NCI-H748 (cell line): ENCODE data around the gene SMC1A.
"Not testable (repeated sequence)": the region's sequence is repeated elsewhere in the genome, so short reads cannot be mapped to it uniquely, and the experiment has no call there.

Source experiments
- DNase-seq: peaks from one replicate; lab custom pipeline; 2025; ENCODE audit not compliant: unreplicated experiment; lab: John Stamatoyannopoulos, UW

SMC1A gene

DNA sequence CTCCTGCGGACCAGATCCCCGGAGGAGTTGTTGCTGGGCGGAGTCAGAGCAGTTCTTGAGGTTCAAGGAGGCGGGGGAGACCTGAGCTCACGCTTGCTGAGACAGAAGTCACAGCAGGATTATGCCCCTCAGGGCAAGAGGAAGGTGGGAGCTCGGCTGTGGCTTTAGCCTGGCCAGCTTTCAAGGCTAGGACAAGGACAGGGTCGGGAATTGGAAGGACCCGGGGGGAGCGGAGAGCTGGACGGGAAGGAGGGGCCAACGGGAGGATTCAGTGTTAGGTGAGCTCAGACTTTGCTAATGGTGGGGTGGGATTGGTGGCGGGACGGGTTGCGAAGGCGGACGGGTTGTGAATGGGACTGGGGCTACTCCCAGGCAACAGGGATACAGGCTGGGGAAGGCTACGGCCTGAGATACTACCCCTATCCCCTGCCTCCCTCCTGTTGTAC lies 430 bp upstream of the SMC1A start, which contains the start of gene RIBC1:
RIBC1 (plus strand) TSS at position 13 of the 446 bp plus-strand sequence. CDS start 3,404 bp downstream, outside the sequence.
- peak; percentile 76 for DNase-seq

DNA sequence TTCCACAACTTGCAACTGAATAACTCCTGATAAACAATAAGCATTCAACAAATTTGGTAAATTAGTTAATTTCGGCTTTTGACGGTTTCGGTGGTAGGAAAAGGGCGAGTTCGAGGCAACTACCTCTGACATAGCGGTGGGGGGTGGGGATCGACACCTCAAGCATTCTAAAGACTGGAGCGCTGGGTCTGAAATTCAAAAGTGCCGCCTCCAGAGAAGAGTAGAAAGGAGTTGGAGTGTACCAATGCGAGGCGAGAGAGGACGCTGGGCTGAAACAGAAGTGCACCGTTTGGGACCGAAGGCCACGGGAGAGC lies 725 bp downstream of the SMC1A start:
- DNase-seq: no peak

- DNase-seq: no peak
Observed at GRCh38 chrX:53421125-53421524, 1.3 kb downstream of the SMC1A start.

DNA sequence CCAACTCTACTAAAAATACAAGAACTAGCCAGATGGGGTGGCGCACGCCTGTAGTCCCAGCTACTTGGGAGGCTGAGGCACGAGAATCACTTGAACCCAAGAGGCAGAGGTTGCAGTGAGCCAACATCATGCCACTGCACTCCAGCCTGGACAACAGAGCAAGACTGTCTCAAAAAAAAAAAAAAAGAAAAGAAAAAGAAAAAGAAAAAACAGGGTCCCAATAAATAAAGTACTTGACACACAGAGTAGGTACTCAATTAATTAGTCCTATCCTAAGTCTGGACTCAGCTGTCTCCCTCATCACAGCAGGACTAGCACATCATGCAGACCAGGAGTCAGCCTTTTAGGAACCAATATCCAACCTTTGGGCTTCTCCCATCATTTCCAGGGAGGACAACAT lies 2.1 kb downstream of the SMC1A start:
- DNase-seq: not testable (repeated sequence)

- no peak for DNase-seq
Observed at GRCh38 chrX:53412446-53412845, 10.0 kb downstream of the SMC1A start.

DNA sequence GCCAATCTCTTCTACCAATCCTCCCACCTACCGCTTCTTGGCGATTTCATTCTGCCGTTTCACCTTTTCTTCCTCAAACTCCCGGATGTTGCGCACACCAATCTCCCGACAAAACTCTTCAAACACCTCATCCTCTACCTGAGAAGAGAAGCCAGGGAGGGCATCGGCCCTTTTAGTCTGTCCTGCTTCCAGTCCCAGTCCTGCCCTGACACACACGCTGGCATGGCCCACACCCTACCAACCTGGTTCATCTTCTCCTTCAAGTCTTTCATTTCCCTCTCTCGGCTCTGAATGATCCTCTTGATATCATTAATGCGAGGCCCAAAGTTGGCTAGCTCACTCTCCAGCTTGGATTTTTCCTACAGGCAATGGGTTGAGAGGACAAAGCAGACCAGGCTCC lies 18.9 kb downstream of the SMC1A start:
- DNase-seq: no peak

DNA sequence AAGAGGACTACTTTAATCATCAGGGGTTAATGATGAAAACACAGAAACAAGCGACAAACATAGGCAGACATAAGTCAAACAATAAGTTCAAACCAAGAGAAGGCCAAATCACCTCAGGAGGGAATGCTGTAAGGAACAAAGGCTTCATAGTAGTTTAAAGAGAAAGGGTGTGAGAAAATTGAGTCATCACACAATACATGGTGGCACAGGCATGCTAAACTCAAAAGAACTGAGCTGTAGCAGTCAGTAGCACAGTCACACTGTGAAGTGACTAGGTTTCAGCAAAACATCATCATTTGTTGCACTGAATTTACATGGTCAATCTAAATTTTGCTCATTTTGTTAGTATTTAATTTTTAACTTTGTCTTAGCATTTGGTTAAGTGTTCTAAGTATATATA lies 24.2 kb downstream of the SMC1A start:
- no peak for DNase-seq

- no peak for DNase-seq
Observed at GRCh38 chrX:53395605-53396298, 26.7 kb downstream of the SMC1A start.

DNA sequence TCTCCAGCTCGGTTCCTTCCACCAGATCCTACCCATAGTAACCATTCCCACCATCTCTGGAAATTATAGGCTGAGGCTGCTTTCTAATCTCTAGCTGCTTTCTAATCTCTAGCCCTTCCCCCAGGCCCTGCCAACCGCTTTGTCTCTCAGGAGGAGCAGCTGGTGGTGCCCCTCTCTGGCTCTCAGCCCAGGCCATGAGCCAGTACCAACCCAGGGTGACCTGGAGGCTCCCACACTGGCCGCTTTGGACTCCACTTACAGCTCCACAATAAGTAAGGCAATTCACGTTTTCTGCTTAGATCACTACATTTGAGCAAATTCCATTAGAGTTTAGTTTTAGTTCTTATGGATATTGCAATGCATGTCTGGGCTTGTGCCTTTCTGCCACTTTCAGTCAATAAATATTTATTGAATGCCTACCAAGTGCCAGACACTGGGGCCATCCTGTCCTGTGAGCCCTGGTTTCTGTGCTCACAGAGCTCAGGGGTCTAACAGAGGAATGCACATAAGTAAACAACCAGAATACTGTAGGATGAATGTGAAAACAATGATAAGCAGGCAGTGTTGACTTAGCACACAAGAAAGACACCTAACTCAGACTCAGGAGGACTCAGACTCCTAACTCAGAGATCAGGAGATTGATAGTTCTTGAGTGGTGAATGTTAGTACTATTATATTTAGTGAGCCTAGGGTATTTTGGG lies 38.9 kb downstream of the SMC1A start:
- DNase-seq: no peak

DNA sequence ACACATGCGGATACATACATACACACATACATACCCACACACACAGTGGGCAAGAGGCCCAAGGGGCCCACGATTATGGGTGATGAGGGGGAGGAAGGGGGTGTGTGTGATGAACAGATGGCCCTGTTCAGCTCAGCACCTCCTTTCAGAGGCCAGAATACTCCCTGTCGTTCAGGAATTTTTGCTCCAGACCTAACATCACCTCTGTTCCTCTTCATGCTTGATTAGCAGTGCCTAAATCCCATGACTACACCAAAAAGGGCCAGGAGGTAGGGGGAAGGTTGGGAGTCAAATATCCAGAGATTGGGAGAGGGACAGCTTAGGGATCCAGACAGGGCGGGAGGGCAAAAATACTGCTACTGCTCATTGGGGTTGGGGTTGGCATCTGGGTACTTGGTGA lies 42.7 kb downstream of the SMC1A start:
- DNase-seq: no peak

DNA sequence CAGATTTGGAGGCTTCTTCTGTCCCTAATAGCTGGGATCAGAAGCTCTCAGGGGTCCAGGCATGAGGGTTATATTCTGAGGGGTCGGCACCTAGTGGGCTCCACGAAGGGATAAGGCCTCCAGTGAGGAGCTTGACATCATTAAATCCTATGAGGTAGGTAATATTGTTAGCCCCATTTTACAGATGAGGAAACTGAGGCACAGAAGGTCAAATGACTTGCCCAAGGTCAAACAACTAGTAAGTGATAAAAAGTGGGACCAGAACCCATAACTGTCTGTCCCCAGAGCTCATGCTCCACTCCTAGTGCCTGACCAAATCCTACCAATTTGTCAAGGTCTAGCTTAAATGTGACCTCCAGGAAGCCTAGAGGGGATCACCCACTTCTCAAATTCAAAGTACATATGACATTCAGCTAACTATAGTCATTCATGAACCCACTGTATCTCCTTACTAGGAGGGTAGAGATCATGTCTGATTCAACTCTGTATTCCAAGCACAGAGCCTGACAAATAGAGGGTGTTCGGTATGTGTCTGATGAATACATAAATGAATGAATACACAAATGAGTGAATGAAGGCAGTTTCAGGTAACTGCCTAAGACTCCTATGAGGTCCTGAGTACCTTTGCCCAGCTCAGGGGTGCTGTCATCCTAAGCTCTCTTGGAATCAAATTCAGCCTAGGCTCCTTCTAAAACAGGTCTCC lies 43.3 kb downstream of the SMC1A start:
- no peak for DNase-seq

DNA sequence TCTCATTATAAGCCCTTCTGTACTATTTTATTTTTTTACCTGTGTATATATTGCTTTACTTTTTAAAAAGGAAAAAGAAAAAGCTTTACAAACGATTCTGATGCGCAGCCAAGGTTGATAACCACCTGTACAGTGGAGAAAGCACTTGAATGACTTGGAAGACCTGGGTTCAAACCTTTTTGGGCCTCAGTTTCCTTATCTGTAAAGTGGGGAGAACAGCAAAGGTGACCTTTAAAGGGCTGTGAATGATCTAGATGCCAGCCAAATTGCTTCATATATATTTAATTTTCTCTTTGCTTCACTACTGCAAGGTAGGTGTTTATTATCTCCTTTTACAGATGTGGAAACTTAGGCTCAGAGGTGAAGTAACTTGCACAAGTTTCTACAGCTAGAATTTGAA lies 45.0 kb downstream of the SMC1A start:
- DNase-seq: no peak

- DNase-seq: no peak
Observed at GRCh38 chrX:53376888-53377287, 45.6 kb downstream of the SMC1A start.

GRCh38 chrX:53374923-53375322 lies 47.5 kb downstream of the SMC1A start:
- DNase-seq: no peak

GRCh38 chrX:53374222-53374820 lies 48.1 kb downstream of the SMC1A start:
- no peak for DNase-seq

DNA sequence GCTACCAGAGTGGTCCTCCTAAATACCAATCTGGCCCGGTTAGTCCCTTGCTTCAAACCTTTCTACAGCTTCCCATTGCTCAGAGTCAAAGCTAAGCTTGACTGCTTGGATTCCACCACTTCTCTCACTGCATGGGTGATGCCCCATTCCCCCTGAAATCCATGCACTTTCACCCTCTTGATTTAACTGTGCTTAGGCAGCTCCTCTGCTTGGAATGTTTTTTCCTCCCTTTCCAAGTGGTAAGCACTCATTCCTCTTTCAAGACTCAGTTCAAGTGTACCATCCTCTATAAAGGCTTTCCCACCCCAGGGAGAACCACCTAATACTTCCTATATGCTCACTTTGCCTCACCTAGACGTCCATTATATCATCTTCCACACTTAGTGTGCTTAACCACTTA lies 49.1 kb downstream of the SMC1A start:
- DNase-seq: no peak

GRCh38 chrX:53366454-53366853 lies 56.0 kb downstream of the SMC1A start:
- not testable (repeated sequence) for DNase-seq

DNA sequence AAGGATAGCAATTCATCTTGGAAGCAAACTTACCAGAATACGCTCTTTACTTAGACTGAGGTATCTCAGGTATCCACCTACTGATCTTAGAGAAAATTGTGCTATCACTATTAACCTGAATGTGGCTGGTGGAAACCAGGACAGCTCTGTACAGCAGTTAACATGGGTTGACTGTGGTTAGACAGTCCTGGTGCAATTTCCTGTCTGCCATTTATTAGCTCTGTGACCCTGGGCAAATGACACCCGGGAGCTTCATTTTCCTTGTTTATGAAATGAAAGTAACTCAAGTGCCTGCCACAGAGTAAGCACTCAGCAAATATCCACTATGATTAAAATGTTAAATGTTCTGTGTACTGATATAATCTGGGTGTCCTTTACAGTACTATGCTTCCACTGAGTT lies 60.0 kb downstream of the SMC1A start:
- no peak for DNase-seq

DNA sequence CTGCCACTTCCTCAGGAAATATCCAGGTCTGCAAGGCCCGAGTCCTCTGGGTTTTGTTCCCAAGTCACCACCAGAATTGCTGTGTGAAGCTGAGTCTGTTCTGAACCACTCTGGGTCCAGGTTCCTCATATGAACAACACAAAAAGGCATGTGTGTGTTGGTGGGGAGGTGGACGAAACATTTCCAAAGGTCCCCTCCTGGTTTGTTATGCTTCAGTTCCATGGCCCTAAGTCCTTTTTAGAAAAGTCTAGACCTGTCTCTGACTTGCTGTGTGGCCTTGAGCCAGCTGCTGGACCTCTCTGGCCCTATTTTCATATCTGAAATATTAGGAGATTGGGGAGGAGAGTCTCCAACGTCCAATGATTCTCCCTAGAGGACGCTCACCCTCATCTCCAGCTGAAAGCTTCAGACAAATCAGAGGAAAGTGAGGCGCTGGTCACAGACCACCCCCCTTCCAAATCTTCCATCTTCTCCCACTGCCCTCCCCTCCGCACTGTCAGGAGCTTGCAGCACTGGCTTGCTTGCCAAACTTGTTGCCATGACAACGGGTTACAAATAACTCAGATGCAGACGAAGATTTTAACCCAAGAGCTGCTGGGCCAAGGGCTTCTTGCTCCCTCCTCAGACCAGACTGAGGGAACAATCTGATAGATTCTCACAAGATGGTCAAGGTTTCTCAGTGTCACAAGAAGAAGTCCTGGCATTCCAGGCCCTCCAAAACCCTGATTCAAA lies 64.5 kb downstream of the SMC1A start:
- peak; percentile 12 for DNase-seq

DNA sequence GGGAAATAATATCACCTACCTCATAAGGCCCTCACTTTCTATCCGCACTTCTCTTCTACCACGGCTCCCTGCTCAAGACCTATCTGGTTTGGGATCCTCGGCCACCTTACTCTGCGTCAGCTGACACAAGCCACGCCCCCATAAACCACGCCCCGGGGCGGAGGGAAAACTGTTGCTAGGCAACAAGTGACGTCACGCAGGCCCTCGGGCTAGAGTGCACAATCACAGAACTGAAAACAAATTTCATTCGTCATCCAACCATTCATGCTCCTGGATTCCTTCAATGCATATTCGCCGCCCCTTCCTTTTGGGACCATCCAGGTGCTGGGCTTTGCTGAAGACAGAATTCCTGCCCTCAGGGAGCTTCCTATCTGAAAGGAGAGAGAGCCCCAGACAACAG lies 66.3 kb downstream of the SMC1A start:
- no peak for DNase-seq

DNA sequence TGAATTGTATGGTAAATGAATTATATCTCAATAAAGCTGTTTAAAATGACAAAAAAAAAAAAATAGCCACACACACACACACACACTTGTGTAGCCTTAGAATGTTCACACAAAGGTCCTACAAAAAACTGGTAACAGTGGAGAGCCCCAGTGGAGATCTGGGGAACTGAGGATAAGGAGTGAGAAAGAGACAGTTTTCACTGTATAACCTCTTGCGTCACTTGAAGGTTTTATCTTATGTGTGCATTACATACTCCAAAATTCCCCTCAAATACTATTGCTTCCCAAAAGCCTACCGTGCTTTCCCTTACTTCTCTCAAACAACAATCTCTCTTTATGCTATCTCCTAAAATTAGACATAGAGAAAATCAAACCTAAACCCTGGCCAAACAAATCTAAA lies 67.8 kb downstream of the SMC1A start:
- DNase-seq: no peak
